IPS DF 6.9 (cell line): ENCODE measurements around the gene PLXNA4.

ENCODE experiments used
- DNase-seq: peaks from one replicate; pipeline ENCODE4 v3.0.0-alpha.2; 2013; ENCODE audit warnings: low read depth, low spot score
- H3K27ac ChIP-seq: one replicate; pipeline ENCODE4 v1.5.1; 2013; ENCODE audit warnings: low read length, control low read depth
- H3K27me3 ChIP-seq: 2 replicates; pipeline ENCODE4 v1.6.1; 2013; ENCODE audit warnings: mild to moderate bottlenecking, low read length; ENCODE audit not compliant: control insufficient read depth, insufficient read depth
- H3K36me3 ChIP-seq: 2 replicates; pipeline ENCODE4 v1.6.1; 2013; ENCODE audit warnings: low read length; ENCODE audit not compliant: control insufficient read depth, insufficient read depth
- H3K4me1 ChIP-seq: 2 replicates; pipeline ENCODE4 v1.6.1; 2013; ENCODE audit warnings: low read length; ENCODE audit not compliant: control insufficient read depth, insufficient read depth
- H3K4me3 ChIP-seq: 2 replicates; pipeline ENCODE4 v1.5.1; 2013; ENCODE audit warnings: mild to moderate bottlenecking, low read length
- H3K9me3 ChIP-seq: 2 replicates; pipeline ENCODE4 v1.6.1; 2013; ENCODE audit warnings: low read length, inconsistent platforms; ENCODE audit not compliant: control insufficient read depth, insufficient read depth
- WGBS: extraction: QIAGEN DNeasy Blood & Tissue Kit; methylation state at CpG from one replicate; pipeline ENCODE4 v1.1.7; 2013; ENCODE audit warnings: mixed read lengths, missing lambda C conversion rate; ENCODE audit not compliant: insufficient read length, insufficient coverage; 5-methylcytosine and 5-hydroxymethylcytosine counted together

PLXNA4 gene

DNA sequence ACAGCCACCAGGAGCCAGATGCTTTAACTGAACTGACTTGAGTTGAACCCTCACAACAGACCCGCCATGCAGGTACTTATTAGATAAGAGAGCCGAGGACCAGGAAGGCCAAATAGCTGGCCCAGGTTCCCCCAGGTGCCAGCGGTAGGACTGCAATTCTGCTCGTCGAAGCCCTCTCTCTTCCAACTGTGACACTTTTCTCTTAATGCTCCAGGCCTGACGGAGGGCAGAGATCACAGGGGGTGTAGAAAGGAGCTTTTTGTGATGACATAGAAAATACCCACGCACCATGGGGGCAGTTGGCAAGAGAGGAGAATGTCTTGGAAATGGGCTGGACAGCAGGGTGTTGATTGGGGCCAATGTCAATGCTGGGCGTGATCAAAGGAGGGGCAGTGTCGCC lies 208.5 kb downstream of the PLXNA4 start:
- no peak for DNase-seq
- H3K4me1 ChIP-seq, result no peaks in the 10 kb centered on the region
- H3K27ac ChIP-seq, result no peak overlapping the region
- no peaks in the 10 kb centered on the region for H3K36me3 ChIP-seq
- no peaks in the 10 kb centered on the region for H3K9me3 ChIP-seq
- H3K4me3 ChIP-seq, result no peak overlapping the region
- no CpG with 5 or more reads among the region's 9 CpGs for WGBS
- no peaks in the 10 kb centered on the region for H3K27me3 ChIP-seq

DNA sequence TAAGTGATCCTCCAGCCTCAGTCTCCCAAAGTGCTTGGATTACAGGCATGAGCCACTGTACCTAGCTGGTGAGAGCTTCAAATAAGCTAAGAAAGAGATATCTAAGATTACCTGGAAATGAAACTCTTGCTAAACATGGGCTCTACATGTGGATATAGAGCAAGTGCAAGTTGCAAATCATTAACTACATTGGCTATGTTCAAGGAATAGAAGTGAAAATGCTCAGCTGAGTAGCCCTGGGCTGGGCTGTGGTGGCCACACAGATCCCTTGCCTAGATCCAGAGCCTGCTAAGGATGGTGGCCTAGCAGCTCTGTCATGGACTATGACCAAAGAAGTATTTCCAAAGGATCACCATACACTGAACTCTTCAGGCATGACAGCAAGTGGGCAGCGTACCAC lies 209.3 kb downstream of the PLXNA4 start:
- Histone ChIP-seq H3K36me3 (no peaks in the 10 kb centered on the region), H3K27ac (no peak overlapping the region), H3K4me3 (no peak overlapping the region), H3K9me3 (no peaks in the 10 kb centered on the region), H3K27me3 (no peaks in the 10 kb centered on the region), H3K4me1 (no peaks in the 10 kb centered on the region)
- DNase-seq, result no peak
- no CpG with 5 or more reads among the region's 1 CpG for WGBS

DNA sequence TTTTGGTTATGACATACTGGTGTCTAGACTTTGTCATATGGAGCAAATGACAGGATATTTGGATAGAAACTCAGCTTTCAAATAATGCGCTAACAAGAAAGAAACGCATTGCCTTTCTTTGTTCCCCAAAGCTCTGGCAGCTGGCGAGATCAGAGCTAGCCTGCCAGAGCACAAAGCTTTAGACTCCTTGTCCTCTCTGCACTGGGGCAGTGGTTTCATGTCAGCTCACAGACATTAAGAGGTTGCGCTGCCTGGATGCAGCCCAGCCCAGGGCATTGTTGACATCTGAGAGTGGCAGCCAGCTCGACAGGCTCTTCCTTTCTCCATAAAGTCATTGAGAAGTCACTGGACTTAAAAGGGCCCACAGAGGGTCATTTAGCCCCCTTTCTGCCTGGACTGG lies 212.0 kb downstream of the PLXNA4 start:
- H3K36me3 ChIP-seq, result no peaks in the 10 kb centered on the region
- no peaks in the 10 kb centered on the region for H3K9me3 ChIP-seq
- no CpG with 5 or more reads among the region's 5 CpGs for WGBS
- H3K27ac ChIP-seq, result no peak overlapping the region
- H3K4me1 ChIP-seq, result no peaks in the 10 kb centered on the region
- H3K27me3 ChIP-seq, result no peaks in the 10 kb centered on the region
- no peak overlapping the region for H3K4me3 ChIP-seq
- no peak for DNase-seq

DNA sequence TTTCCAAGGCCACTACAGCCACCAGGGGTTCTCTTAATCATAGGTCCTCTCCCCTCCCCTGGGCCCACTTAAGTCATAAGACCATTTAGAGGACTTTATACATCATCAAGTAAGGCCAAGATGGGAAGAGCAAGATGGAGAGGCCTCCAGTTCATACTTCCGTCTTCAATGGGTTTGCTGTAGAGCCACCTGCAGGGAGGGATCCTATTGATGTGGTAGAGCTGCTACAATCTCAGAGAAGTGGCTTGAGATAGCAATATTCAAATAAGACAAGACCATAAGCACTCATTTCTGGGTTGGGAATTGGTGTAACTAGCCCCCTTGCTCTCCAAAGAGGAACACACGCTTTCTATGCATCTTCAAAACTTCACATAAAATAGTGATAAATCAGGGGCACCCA lies 214.2 kb downstream of the PLXNA4 start:
- Histone ChIP-seq H3K9me3 (no peaks in the 10 kb centered on the region), H3K4me1 (no peaks in the 10 kb centered on the region), H3K27ac (no peak overlapping the region), H3K4me3 (no peak overlapping the region), H3K36me3 (no peaks in the 10 kb centered on the region), H3K27me3 (no peaks in the 10 kb centered on the region)
- DNase-seq, result no peak
- WGBS, result no CpG with 5 or more reads among the region's 2 CpGs

DNA sequence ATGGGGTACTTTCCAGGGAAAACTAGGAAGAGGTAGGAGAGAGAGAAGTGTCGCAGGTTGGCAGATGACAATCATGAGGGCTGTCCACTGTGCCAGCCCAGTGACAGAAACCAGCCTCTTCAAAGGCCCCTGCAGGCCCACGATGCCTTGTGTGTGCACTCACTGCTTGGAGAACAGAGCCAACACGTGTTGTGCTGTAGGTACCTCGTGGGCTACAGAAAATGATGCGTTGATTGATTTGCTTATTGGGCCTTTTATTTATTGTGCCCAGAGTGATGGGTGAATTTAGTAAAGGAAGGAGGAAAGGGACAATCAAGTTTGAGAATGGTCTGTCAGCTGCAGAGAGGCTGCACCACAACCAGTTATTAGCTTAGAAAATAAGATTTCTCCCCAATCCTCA lies 215.1 kb downstream of the PLXNA4 start:
- no peaks in the 10 kb centered on the region for H3K27me3 ChIP-seq
- no CpG with 5 or more reads among the region's 5 CpGs for WGBS

DNA sequence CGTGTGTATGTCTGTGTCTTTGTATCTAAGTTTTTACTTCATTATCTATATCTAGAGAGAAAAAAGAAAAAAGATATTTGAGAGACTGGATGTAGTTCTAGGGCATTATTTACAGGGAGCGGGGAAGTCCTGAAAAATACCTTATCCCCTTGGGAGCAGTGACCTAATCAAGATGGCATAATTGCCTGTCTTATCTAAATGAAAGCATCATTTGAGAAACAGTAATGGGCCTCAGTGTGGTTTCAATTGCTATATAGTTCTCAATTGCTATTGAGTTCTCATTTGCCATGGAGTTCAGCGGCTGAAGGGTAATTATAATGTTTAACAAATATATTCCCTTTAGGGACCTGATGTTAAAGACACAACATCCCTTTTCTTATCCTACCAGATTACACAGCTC lies 216.5 kb downstream of the PLXNA4 start:
- DNase-seq, result no peak
- H3K27ac ChIP-seq, result no peak overlapping the region
- H3K27me3 ChIP-seq, result no peaks in the 10 kb centered on the region
- no peaks in the 10 kb centered on the region for H3K4me1 ChIP-seq
- no peaks in the 10 kb centered on the region for H3K9me3 ChIP-seq
- no peaks in the 10 kb centered on the region for H3K36me3 ChIP-seq
- WGBS, result no CpG with 5 or more reads among the region's 3 CpGs
- H3K4me3 ChIP-seq, result no peak overlapping the region

More for the DNA sequence above, 215.1 kb downstream of the PLXNA4 start:
- DNase-seq, result no peak
- Histone ChIP-seq H3K4me1 (no peaks in the 10 kb centered on the region), H3K4me3 (no peak overlapping the region), H3K27ac (no peak overlapping the region), H3K36me3 (no peaks in the 10 kb centered on the region), H3K9me3 (no peaks in the 10 kb centered on the region)

DNA sequence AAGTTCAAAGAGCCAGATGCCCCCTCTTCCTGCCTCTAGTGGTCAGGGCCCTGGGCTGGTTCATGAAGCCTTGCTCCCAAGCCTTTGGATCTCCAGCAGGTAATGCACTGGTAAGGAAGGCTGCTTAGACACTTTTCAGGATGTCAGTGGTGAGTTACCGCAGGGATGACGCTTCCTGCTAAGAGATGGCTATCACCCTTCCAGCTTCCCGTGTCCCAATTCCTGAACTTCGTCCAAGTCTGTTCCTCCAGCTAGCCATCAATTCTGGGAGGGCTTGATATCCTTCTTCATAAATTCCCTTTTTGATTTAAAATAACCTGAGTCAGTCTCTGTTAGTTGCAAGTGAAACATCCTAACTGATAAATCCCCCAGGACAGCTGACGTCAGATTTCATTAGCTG lies 221.2 kb downstream of the PLXNA4 start:
- no CpG with 5 or more reads among the region's 5 CpGs for WGBS
- H3K27me3 ChIP-seq, result no peaks in the 10 kb centered on the region
- DNase-seq, result no peak
- peaks cover 1% of the 10 kb centered on the region; the same call in 1 of the 2 replicates for H3K4me1 ChIP-seq
- H3K36me3 ChIP-seq, result no peaks in the 10 kb centered on the region
- no peak overlapping the region for H3K4me3 ChIP-seq
- no peaks in the 10 kb centered on the region for H3K9me3 ChIP-seq
- no peak overlapping the region for H3K27ac ChIP-seq

DNA sequence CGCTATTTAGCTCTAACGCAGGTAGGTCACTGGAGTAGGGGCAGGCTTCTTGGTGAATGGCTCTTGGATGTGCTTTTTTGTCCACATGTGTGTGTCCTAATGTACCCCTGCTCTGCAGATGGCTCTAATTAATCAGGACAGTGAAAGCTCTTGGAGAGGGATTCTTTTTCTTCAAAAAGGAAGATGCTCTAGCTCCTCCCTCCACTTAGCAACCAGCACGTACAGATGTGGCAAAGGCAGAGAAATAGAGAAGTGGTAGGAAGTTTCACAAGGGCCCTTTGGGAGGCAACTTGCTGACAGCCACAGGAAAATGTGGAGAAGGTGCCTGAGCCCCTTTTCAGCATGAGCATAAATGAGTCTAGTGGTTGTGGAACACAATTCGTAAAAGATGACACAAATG lies 221.7 kb downstream of the PLXNA4 start:
- H3K4me1 ChIP-seq, result peaks cover 1% of the 10 kb centered on the region; the same call in 1 of the 2 replicates
- WGBS, result no CpG with 5 or more reads among the region's 4 CpGs
- H3K27me3 ChIP-seq, result no peaks in the 10 kb centered on the region
- no peak for DNase-seq
- no peaks in the 10 kb centered on the region for H3K36me3 ChIP-seq
- H3K27ac ChIP-seq, result no peak overlapping the region
- no peak overlapping the region for H3K4me3 ChIP-seq
- no peaks in the 10 kb centered on the region for H3K9me3 ChIP-seq

DNA sequence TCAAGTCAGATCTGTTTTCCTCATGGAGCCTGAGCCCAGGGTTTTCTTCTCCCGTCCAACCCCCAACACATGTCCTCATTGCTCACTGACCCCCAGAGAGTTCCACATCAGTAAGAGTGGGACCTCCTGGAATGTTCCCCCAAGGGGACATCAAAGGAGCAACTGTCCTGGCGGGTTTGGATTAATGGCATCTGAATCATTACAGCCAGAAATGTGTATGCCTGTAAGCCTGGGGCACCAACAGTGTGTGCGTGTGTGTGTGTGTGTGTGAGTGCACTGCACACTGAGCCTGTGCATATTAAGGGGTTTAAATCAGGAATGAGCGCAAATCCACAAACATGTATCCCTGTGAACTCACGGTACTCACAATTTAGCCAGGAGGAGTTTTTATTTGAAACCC lies 222.3 kb downstream of the PLXNA4 start:
- Histone ChIP-seq H3K27me3 (no peaks in the 10 kb centered on the region), H3K9me3 (no peaks in the 10 kb centered on the region), H3K36me3 (no peaks in the 10 kb centered on the region), H3K4me1 (peaks cover 1% of the 10 kb centered on the region; the same call in 1 of the 2 replicates), H3K27ac (no peak overlapping the region), H3K4me3 (no peak overlapping the region)
- no peak for DNase-seq
- WGBS, result no CpG with 5 or more reads among the region's 5 CpGs

DNA sequence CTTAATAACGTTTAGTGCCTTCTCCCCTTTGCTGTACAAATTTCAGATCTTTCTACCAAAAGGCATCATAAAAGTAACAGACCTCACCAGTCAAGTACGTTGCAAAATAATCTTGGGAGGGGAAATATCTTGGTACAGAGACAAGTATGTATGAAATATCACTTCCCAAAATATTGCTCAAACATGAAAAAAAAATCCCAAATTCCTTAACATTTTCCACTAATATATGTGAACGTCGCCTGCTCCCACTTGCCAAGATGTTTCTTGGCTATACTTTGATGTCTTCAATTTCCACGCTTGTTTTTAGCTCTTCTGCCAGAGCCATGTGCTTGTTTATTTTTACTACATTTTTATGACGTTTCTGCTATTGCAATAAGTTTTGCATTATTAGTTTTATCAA lies 223.5 kb downstream of the PLXNA4 start:
- WGBS, result no CpG with 5 or more reads among the region's 6 CpGs
- Histone ChIP-seq H3K4me1 (peaks cover 1% of the 10 kb centered on the region; the same call in 1 of the 2 replicates), H3K4me3 (no peak overlapping the region), H3K9me3 (no peaks in the 10 kb centered on the region), H3K27me3 (no peaks in the 10 kb centered on the region), H3K27ac (no peak overlapping the region), H3K36me3 (no peaks in the 10 kb centered on the region)
- no peak for DNase-seq

DNA sequence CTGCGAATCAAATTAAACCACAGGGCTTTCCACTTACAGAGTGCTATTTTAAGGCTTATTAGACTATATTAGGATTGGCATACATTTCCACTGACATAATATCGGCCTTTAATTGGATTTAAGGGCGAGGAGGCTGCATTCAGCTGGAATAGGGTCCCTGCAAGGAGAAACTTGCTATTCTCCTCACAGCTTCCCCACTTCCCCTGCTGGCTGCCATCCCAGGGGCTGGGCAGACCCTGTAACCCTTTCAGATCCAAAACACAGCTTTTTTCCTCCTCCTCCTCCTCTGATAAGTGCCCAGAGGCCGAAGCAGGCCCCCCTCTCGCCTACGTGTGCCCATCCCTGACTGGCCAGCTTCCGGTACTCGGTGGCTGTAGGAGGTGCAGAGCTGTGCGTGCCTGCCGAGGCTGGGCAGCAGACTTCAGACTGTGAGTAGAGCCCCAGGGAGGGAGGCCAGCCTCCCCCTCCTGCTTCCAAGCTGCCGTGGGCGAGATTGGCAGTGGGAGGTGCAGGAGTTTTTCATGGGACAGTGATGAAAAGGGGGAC lies 224.2 kb downstream of the PLXNA4 start:
- DNase-seq, result no peak
- Histone ChIP-seq H3K27me3 (no peaks in the 10 kb centered on the region), H3K36me3 (no peaks in the 10 kb centered on the region), H3K4me1 (peaks cover 1% of the 10 kb centered on the region; the same call in 1 of the 2 replicates), H3K27ac (no peak overlapping the region), H3K4me3 (no peak overlapping the region), H3K9me3 (no peaks in the 10 kb centered on the region)
- no CpG with 5 or more reads among the region's 12 CpGs for WGBS
